ENCODE results near the gene AUTS2.
"Not testable (repeated sequence)": the region's sequence is repeated elsewhere in the genome, so short reads cannot be mapped to it uniquely, and the experiment has no call there.

AUTS2 gene

GRCh38 chr7:70812511-70812910 lies 1214.2 kb downstream of the AUTS2 start:
- DNase-seq (ENCODE audit: low spot score): no peak

- not testable (repeated sequence) for DNase-seq (ENCODE audit: low spot score)
Observed at GRCh38 chr7:70822490-70822889, 1224.2 kb downstream of the AUTS2 start.

DNA sequence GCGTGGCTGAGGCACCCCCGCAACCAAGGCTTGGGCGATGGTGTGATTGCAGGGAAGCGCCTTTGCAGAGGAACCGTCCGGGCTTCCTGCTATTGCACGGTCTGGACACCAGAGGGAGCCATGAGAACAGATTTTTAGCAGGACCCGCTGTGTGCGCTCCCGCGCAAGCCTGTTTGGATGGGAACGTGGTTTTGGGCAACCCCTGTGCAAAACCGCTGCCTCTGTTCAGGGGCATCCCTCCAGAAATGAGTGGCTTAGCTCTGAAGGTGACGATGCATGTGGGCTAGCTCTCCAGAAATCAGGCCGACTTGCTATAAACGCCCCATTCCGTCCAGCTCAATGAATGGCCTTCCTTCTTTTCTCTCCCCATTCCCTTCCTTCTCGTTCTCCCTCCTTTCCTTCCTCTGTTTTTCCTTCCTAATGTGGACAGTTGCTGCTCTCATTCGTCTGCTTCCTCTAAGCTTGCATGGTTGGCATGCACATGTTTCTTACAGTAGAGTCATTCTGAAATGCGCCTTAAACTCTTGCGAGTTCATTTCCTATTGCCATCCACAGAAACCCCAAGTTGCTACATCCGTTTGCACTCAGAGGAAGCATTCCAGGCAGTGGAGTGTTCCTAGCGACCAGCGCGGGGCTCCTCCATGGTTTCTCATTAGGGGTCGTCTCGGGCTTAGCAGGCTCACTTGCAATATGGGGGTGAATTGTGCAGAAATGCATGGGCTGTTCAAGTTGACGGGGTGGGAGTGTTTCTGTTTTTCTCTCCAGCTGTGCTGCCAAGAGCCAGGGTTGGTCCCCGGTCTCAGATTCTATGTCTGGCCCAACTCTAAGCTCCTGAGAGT lies 1231.2 kb downstream of the AUTS2 start:
- DNase-seq (ENCODE audit: low spot score): peak; percentile 72

DNA sequence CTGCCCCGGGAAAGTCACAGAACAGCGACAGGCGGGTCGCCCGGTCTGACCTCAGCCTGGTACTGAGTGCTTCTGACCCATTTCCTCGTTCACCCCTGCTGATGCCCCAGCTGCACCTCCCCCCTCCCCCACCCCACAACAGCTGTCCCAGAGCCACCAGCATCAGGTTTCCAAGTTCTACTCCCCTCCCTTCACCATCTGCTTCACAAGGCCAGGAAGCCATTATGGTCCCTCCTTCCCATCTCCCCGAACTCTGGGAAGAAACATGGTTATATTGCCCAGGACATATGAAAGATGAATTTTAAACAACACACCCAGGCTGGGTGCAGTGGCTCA lies 1231.8 kb downstream of the AUTS2 start:
- no peak for DNase-seq (ENCODE audit: low spot score)

- DNase-seq (ENCODE audit: low spot score): no peak
Observed at GRCh38 chr7:70830426-70830825, 1232.2 kb downstream of the AUTS2 start.

GRCh38 chr7:70833726-70834125 lies 1235.5 kb downstream of the AUTS2 start:
- DNase-seq (ENCODE audit: low spot score): no peak

DNA sequence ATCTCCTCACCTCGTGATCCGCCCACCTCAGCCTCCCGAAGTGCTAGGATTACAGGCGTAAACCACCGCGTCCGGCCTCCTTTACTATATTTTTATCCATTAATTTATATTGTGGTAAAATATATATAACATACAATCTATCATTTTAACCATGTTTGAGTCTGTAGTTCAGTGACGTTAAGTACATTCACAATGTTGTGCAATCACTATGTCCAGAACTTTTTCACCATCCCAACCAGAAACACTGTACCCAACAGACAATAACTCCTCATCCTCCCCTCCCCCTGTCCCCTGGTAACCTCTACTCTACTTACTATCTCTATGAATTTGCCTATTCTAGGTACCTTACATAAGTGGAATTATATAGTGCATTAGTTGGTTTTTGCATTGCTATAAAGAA lies 1236.1 kb downstream of the AUTS2 start:
- DNase-seq (ENCODE audit: low spot score): no peak

DNA sequence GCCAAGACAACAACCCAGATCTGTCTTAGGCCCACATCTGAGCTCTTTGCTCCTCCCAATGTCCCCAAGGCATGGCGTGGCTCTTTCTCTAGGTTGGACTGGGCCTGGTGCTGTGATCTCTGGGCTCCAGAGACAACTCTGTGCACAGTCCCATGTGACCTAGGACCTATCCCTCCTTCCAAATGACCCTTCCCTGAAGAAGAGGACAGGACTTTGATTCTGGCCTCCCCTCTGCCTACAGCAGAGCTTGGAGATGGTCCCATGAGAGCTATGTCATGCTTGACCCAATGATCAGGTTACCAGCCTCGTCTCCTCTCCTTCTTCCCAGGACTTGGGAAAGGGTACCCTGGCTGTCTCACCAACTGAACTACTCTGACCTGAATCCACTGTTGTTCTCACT lies 1237.4 kb downstream of the AUTS2 start:
- DNase-seq (ENCODE audit: low spot score): no peak

GRCh38 chr7:70836279-70836678 lies 1238.0 kb downstream of the AUTS2 start:
- no peak for DNase-seq (ENCODE audit: low spot score)

GRCh38 chr7:70836946-70837345 lies 1238.7 kb downstream of the AUTS2 start:
- no peak for DNase-seq (ENCODE audit: low spot score)

DNA sequence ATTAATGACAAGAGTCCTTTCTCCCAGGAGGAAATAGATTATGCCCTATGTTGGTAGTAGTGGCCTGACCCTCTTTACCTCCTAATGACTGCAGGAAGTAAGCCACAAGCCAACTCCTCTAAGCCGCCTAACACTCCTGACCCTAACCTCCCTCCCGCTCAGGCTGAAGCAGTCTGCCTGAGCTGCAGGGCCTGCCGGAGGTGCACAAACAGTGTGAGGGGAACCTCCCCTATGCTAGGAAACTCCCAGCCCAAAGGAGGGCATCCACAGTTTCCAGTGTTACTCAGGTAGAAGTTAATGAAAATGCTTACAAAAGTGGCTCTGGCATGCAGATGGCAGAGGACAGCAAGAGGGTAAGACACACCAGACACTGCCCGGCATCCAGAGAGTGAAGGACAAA lies 1239.3 kb downstream of the AUTS2 start:
- DNase-seq (ENCODE audit: low spot score): no peak

GRCh38 chr7:70838292-70838907 lies 1240.1 kb downstream of the AUTS2 start:
- no peak for DNase-seq (ENCODE audit: low spot score)
